HEK293 (cell line): ENCODE results near the gene KLK3.

ENCODE experiments used
- CTCF ChIA-PET: fragments of 350-600 bp; formaldehyde crosslinking; extraction: SDS; loops from one replicate; lab custom pipeline; 2021; ENCODE audit warnings: antibody characterized with exemption; lab: Yijun Ruan, JAX
- POLR2A ChIA-PET: fragments of 300-600 bp; formaldehyde crosslinking; extraction: SDS; loops from one replicate; lab custom pipeline; 2020; ENCODE audit warnings: antibody characterized with exemption, inconsistent platforms; lab: Yijun Ruan, JAX
- H3K27ac ChIP-seq: fragments of 200-500 bp; sonication (Bioruptor generic); 2 replicates; pipeline ENCODE4 v1.5.1; 2014; ENCODE audit warnings: low read depth, low read length, control low read depth, inconsistent platforms; ENCODE audit errors: extremely low read depth
- H3K36me3 ChIP-seq, 2 experiments: fragments of 200-500 bp in 1 of 2; sonication (Bioruptor generic) in 1 of 2; 1 replicate in 1 of 2; 2 replicates in 1 of 2; pipeline ENCODE4 v1.5.1; 2014 to 2017; ENCODE audit warnings: inconsistent platforms in 2 of 2, low read length in 2 of 2; ENCODE audit not compliant: control insufficient read depth in 2 of 2, insufficient read depth in 1 of 2
- H3K4me1 ChIP-seq: fragments of 200-500 bp; sonication (Bioruptor generic); 2 replicates; pipeline ENCODE4 v1.5.1; 2014; ENCODE audit warnings: mild to moderate bottlenecking, low read length, inconsistent platforms; ENCODE audit not compliant: control insufficient read depth, insufficient read depth
- H3K4me3 ChIP-seq: 2 replicates; pipeline ENCODE4 v1.5.1; 2011; ENCODE audit warnings: low read depth, mild to moderate bottlenecking, control low read depth, low read length, moderate library complexity
- H3K9me3 ChIP-seq: fragments of 200-500 bp; sonication (Bioruptor generic); 2 replicates; pipeline ENCODE4 v1.5.1; 2014; ENCODE audit warnings: low read depth, low read length, inconsistent platforms; ENCODE audit not compliant: control insufficient read depth, insufficient read depth
- HOXC10 ChIP-seq: sonication (generic); formaldehyde crosslinking; IDR thresholded peaks from 2 replicates; pipeline ENCODE4 v1.8.1; 2023; ENCODE audit warnings: mild to moderate bottlenecking, missing genetic modification reagents
- KLF10 ChIP-seq: fragments of 450-650 bp; IDR thresholded peaks from 2 replicates; pipeline ENCODE4 v1.5.1; 2018; ENCODE audit warnings: missing biosample characterization, mild to moderate bottlenecking, missing genetic modification characterization
- KLF8 ChIP-seq: fragments of 450-650 bp; formaldehyde crosslinking; IDR thresholded peaks from 2 replicates; pipeline ENCODE4 v1.5.1; 2016; ENCODE audit warnings: missing biosample characterization, missing genetic modification characterization
- MEIS1 ChIP-seq: sonication (generic); formaldehyde crosslinking; IDR thresholded peaks from 2 replicates; pipeline ENCODE4 v1.8.1; 2022; ENCODE audit warnings: missing genetic modification reagents, mild to moderate bottlenecking, borderline replicate concordance
- OSR2 ChIP-seq: fragments of 450-650 bp; formaldehyde crosslinking; IDR thresholded peaks from 2 replicates; pipeline ENCODE4 v1.5.1; 2016; ENCODE audit warnings: missing biosample characterization, missing genetic modification characterization
- SP2 ChIP-seq: fragments of 450-650 bp; formaldehyde crosslinking; IDR thresholded peaks from 2 replicates; pipeline ENCODE4 v1.5.1; 2016; ENCODE audit warnings: missing biosample characterization, missing genetic modification characterization
- ZBTB8A ChIP-seq: fragments of 450-650 bp; formaldehyde crosslinking; IDR thresholded peaks from 2 replicates; pipeline ENCODE4 v1.5.1; 2016; ENCODE audit warnings: missing biosample characterization, missing genetic modification characterization
- ZNF121 ChIP-seq: fragments of 450-650 bp; formaldehyde crosslinking; IDR thresholded peaks from 2 replicates; pipeline ENCODE4 v1.5.1; 2016; ENCODE audit warnings: missing biosample characterization, missing genetic modification characterization
- ZNF138 ChIP-seq: fragments of 450-650 bp; formaldehyde crosslinking; IDR thresholded peaks from 2 replicates; pipeline ENCODE4 v1.5.1; 2016; ENCODE audit warnings: missing biosample characterization, missing genetic modification characterization, borderline replicate concordance
- ZNF140 ChIP-seq: fragments of 450-650 bp; formaldehyde crosslinking; IDR thresholded peaks from 2 replicates; pipeline ENCODE4 v1.5.1; 2016; ENCODE audit warnings: missing biosample characterization, missing genetic modification characterization
- ZNF292 ChIP-seq: fragments of 450-650 bp; formaldehyde crosslinking; IDR thresholded peaks from 2 replicates; pipeline ENCODE4 v1.5.1; 2016; ENCODE audit warnings: low read depth, missing biosample characterization, missing genetic modification characterization, borderline replicate concordance
- ZNF426 ChIP-seq: fragments of 450-650 bp; formaldehyde crosslinking; IDR thresholded peaks from 2 replicates; pipeline ENCODE4 v1.5.1; 2017; ENCODE audit warnings: missing biosample characterization, missing genetic modification characterization, mild to moderate bottlenecking, inconsistent platforms, moderate library complexity
- ZNF433 ChIP-seq: fragments of 450-650 bp; formaldehyde crosslinking; IDR thresholded peaks from 2 replicates; pipeline ENCODE4 v1.5.1; 2016; ENCODE audit warnings: missing biosample characterization, missing genetic modification characterization, low read depth
- ZNF544 ChIP-seq: fragments of 450-650 bp; formaldehyde crosslinking; IDR thresholded peaks from 2 replicates; pipeline ENCODE4 v1.5.0; 2017; ENCODE audit warnings: missing biosample characterization, missing genetic modification characterization
- ZNF548 ChIP-seq: fragments of 450-650 bp; formaldehyde crosslinking; IDR thresholded peaks from 2 replicates; pipeline ENCODE4 v1.5.1; 2016; ENCODE audit warnings: missing biosample characterization, missing genetic modification characterization
- ZNF610 ChIP-seq: fragments of 450-650 bp; formaldehyde crosslinking; IDR thresholded peaks from 2 replicates; pipeline ENCODE4 v1.5.1; 2016; ENCODE audit warnings: missing biosample characterization, missing genetic modification characterization, borderline replicate concordance
- ZNF654 ChIP-seq: fragments of 450-650 bp; formaldehyde crosslinking; IDR thresholded peaks from 2 replicates; pipeline ENCODE4 v1.5.1; 2016; ENCODE audit warnings: low read depth, missing biosample characterization, missing genetic modification characterization
- ZNF701 ChIP-seq: fragments of 450-650 bp; formaldehyde crosslinking; IDR thresholded peaks from 2 replicates; pipeline ENCODE4 v1.5.1; 2016; ENCODE audit warnings: missing biosample characterization, missing genetic modification characterization
- ZNF791 ChIP-seq: fragments of 450-650 bp; formaldehyde crosslinking; IDR thresholded peaks from 2 replicates; pipeline ENCODE4 v1.5.1; 2016; ENCODE audit warnings: missing biosample characterization, missing genetic modification characterization
- TF ChIP-seq, protein P1 (sequence below): fragments of 450-650 bp; formaldehyde crosslinking; IDR thresholded peaks from 2 replicates; pipeline ENCODE4 v1.5.1; 2016; ENCODE audit warnings: missing biosample characterization, missing genetic modification characterization
- TF ChIP-seq, protein P2 (sequence below): fragments of 450-650 bp; formaldehyde crosslinking; IDR thresholded peaks from 2 replicates; pipeline ENCODE4 v1.5.1; 2017; ENCODE audit warnings: missing biosample characterization, missing genetic modification characterization
- TF ChIP-seq, protein P3 (sequence below): fragments of 450-650 bp; formaldehyde crosslinking; IDR thresholded peaks from 2 replicates; pipeline ENCODE4 v1.5.1; 2016; ENCODE audit warnings: missing biosample characterization, missing genetic modification characterization
- TF ChIP-seq, protein P4 (sequence below): fragments of 450-650 bp; formaldehyde crosslinking; IDR thresholded peaks from 2 replicates; pipeline ENCODE4 v1.5.1; 2017; ENCODE audit warnings: missing biosample characterization, missing genetic modification characterization

The KLK3 gene

DNA sequence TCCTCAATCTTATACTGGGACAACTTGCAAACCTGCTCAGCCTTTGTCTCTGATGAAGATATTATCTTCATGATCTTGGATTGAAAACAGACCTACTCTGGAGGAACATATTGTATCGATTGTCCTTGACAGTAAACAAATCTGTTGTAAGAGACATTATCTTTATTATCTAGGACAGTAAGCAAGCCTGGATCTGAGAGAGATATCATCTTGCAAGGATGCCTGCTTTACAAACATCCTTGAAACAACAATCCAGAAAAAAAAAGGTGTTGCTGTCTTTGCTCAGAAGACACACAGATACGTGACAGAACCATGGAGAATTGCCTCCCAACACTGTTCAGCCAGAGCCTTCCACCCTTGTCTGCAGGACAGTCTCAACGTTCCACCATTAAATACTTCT lies 4.0 kb upstream of the KLK3 start (continued):
- no peak for TF ChIP-seq ZNF791 (tag by site-specific recombination)
- no peak for TF ChIP-seq ZNF140 (tag by site-specific recombination)
- TF ChIP-seq ZNF654 (tag by site-specific recombination), result no peak
- TF ChIP-seq SP2 (tag by site-specific recombination), result no peak
- TF ChIP-seq KLF10 (tag by site-specific recombination), result no peak

DNA sequence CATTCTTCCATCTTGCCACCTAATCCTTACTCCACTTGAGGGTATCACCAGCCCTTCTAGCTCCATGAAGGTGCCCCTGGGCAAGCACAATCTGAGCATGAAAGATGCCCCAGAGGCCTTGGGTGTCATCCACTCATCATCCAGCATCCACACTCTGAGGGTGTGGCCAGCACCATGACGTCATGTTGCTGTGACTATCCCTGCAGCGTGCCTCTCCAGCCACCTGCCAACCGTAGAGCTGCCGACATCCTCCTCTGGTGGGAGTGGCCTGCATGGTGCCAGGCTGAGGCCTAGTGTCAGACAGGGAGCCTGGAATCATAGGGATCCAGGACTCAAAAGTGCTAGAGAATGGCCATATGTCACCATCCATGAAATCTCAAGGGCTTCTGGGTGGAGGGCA lies 3.1 kb upstream of the KLK3 start:
- Histone ChIP-seq H3K4me1 (no peaks in the 10 kb centered on the region), H3K36me3 (no peaks in the 10 kb centered on the region), H3K27ac (no peak overlapping the region), H3K9me3 (no peaks in the 10 kb centered on the region), H3K4me3 (no peak overlapping the region)
- CTCF ChIA-PET, result interaction anchor here (0.6 kb wide), 1 partner anchor 12 kb away, joined by 4 read pairs; no protein-coding TSS in a partner anchor
- POLR2A ChIA-PET, result interaction anchor here (1.0 kb wide), 1 partner anchor 47 kb away, joined by 3 read pairs; no protein-coding TSS in a partner anchor
- TF ChIP-seq, protein P1, sequence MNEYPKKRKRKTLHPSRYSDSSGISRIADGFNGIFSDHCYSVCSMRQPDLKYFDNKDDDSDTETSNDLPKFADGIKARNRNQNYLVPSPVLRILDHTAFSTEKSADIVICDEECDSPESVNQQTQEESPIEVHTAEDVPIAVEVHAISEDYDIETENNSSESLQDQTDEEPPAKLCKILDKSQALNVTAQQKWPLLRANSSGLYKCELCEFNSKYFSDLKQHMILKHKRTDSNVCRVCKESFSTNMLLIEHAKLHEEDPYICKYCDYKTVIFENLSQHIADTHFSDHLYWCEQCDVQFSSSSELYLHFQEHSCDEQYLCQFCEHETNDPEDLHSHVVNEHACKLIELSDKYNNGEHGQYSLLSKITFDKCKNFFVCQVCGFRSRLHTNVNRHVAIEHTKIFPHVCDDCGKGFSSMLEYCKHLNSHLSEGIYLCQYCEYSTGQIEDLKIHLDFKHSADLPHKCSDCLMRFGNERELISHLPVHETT (tag by site-specific recombination), result no peak
- TF ChIP-seq ZNF701 (tag by site-specific recombination) (no peak), KLF8 (tag by site-specific recombination) (no peak), ZNF426 (no peak), ZNF610 (tag by site-specific recombination) (no peak), ZNF544 (tag by site-specific recombination) (no peak), HOXC10 (no peak), ZNF548 (no peak), ZNF292 (tag by site-specific recombination) (no peak), ZNF433 (no peak), ZNF138 (tag by site-specific recombination) (no peak), OSR2 (no peak), ZBTB8A (tag by site-specific recombination) (no peak), MEIS1 (CRISPR knock-in tag) (no peak), ZNF121 (no peak)
- TF ChIP-seq, protein P2, sequence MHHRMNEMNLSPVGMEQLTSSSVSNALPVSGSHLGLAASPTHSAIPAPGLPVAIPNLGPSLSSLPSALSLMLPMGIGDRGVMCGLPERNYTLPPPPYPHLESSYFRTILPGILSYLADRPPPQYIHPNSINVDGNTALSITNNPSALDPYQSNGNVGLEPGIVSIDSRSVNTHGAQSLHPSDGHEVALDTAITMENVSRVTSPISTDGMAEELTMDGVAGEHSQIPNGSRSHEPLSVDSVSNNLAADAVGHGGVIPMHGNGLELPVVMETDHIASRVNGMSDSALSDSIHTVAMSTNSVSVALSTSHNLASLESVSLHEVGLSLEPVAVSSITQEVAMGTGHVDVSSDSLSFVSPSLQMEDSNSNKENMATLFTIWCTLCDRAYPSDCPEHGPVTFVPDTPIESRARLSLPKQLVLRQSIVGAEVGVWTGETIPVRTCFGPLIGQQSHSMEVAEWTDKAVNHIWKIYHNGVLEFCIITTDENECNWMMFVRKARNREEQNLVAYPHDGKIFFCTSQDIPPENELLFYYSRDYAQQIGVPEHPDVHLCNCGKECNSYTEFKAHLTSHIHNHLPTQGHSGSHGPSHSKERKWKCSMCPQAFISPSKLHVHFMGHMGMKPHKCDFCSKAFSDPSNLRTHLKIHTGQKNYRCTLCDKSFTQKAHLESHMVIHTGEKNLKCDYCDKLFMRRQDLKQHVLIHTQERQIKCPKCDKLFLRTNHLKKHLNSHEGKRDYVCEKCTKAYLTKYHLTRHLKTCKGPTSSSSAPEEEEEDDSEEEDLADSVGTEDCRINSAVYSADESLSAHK (tag by site-specific recombination), result no peak
- TF ChIP-seq, protein P3, sequence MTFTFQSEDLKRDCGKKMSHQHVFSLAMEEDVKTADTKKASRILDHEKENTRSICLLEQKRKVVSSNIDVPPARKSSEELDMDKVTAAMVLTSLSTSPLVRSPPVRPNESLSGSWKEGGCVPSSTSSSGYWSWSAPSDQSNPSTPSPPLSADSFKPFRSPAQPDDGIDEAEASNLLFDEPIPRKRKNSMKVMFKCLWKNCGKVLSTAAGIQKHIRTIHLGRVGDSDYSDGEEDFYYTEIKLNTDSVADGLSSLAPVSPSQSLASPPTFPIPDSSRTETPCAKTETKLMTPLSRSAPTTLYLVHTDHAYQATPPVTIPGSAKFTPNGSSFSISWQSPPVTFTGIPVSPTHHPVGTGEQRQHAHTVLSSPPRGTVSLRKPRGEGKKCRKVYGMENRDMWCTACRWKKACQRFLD (tag by site-specific recombination), result no peak
- TF ChIP-seq, protein P4, sequence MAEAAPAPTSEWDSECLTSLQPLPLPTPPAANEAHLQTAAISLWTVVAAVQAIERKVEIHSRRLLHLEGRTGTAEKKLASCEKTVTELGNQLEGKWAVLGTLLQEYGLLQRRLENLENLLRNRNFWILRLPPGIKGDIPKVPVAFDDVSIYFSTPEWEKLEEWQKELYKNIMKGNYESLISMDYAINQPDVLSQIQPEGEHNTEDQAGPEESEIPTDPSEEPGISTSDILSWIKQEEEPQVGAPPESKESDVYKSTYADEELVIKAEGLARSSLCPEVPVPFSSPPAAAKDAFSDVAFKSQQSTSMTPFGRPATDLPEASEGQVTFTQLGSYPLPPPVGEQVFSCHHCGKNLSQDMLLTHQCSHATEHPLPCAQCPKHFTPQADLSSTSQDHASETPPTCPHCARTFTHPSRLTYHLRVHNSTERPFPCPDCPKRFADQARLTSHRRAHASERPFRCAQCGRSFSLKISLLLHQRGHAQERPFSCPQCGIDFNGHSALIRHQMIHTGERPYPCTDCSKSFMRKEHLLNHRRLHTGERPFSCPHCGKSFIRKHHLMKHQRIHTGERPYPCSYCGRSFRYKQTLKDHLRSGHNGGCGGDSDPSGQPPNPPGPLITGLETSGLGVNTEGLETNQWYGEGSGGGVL (tag by site-specific recombination), result no peak
